PC-9 (cell line): ENCODE results near the gene CHST3.
"Not testable (repeated sequence)": the region's sequence is repeated elsewhere in the genome, so short reads cannot be mapped to it uniquely, and the experiment has no call there.

Source experiments
- EZH2 ChIP-seq: fragments of 200-600 bp; sonication (generic); IDR thresholded peaks from 2 replicates; pipeline ENCODE4 v1.8.0; 2017; ENCODE audit warnings: antibody characterized with exemption, low read depth
- TF ChIP-seq, protein P1 (sequence below): fragments of 200-600 bp; sonication (generic); conservative IDR thresholded peaks from 2 replicates; pipeline ENCODE4 v1.6.1; 2017; ENCODE audit warnings: mixed run types, antibody characterized with exemption, mild to moderate bottlenecking, moderate library complexity

DNA sequence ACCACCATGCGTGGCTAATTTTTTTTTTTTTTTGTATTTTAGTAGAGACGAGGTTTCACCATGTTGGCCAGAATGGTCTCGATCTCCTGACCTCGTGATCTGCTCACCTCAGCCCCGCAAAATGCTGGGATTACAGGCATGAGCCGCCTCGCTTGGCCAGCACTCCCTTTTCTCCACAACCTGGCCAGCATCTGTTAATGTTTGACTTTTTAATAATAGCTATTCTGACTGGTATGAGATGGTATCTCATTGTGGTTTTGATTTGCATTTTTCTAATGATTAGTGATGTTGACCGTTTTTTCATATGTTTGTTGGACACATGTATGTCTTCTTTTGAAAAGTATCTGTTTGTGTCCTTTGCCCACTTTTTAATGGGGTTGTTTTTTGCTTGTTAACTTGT lies 3.8 kb downstream of the CHST3 start:
- TF ChIP-seq, protein P1, sequence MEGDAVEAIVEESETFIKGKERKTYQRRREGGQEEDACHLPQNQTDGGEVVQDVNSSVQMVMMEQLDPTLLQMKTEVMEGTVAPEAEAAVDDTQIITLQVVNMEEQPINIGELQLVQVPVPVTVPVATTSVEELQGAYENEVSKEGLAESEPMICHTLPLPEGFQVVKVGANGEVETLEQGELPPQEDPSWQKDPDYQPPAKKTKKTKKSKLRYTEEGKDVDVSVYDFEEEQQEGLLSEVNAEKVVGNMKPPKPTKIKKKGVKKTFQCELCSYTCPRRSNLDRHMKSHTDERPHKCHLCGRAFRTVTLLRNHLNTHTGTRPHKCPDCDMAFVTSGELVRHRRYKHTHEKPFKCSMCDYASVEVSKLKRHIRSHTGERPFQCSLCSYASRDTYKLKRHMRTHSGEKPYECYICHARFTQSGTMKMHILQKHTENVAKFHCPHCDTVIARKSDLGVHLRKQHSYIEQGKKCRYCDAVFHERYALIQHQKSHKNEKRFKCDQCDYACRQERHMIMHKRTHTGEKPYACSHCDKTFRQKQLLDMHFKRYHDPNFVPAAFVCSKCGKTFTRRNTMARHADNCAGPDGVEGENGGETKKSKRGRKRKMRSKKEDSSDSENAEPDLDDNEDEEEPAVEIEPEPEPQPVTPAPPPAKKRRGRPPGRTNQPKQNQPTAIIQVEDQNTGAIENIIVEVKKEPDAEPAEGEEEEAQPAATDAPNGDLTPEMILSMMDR = not testable (repeated sequence)
- not testable (repeated sequence) for TF ChIP-seq EZH2
